ENCODE data around the gene BCL2L14.

DNA sequence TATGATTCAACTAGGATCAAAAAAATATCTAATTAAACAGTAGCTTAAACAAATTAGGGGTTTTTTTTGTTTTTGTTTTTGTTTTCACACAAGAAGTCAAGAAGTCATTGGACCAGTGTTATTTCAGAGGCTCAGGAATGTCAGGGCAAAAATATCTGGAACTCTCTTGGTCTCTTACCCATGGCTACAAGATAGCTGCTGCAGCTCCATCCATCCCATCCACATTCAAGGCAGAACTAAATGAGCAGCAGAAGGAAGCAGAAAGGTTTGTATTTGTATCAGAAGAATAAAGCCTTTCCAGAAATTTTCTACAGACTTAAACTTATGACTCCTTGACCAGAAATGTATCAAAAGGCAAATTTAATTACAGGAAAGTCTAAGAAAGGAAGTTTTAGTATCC lies 33.8 kb upstream of the BCL2L14 start:
- TF ChIP-seq, protein P1, sequence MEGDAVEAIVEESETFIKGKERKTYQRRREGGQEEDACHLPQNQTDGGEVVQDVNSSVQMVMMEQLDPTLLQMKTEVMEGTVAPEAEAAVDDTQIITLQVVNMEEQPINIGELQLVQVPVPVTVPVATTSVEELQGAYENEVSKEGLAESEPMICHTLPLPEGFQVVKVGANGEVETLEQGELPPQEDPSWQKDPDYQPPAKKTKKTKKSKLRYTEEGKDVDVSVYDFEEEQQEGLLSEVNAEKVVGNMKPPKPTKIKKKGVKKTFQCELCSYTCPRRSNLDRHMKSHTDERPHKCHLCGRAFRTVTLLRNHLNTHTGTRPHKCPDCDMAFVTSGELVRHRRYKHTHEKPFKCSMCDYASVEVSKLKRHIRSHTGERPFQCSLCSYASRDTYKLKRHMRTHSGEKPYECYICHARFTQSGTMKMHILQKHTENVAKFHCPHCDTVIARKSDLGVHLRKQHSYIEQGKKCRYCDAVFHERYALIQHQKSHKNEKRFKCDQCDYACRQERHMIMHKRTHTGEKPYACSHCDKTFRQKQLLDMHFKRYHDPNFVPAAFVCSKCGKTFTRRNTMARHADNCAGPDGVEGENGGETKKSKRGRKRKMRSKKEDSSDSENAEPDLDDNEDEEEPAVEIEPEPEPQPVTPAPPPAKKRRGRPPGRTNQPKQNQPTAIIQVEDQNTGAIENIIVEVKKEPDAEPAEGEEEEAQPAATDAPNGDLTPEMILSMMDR (IDR thresholded peaks at IDR 0.05) = no peak
- TF ChIP-seq TCF7L2 (IDR thresholded peaks at IDR 0.05; ENCODE audit: low read depth, low read length) (no peak), SIN3A (IDR thresholded peaks at IDR 0.05; ENCODE audit: borderline replicate concordance, insufficient read depth, low read depth, low read length) (no peak), POLR2AphosphoS5 (IDR thresholded peaks at IDR 0.05; ENCODE audit: low read depth, low read length) (no peak)
- TF ChIP-seq, protein P2, sequence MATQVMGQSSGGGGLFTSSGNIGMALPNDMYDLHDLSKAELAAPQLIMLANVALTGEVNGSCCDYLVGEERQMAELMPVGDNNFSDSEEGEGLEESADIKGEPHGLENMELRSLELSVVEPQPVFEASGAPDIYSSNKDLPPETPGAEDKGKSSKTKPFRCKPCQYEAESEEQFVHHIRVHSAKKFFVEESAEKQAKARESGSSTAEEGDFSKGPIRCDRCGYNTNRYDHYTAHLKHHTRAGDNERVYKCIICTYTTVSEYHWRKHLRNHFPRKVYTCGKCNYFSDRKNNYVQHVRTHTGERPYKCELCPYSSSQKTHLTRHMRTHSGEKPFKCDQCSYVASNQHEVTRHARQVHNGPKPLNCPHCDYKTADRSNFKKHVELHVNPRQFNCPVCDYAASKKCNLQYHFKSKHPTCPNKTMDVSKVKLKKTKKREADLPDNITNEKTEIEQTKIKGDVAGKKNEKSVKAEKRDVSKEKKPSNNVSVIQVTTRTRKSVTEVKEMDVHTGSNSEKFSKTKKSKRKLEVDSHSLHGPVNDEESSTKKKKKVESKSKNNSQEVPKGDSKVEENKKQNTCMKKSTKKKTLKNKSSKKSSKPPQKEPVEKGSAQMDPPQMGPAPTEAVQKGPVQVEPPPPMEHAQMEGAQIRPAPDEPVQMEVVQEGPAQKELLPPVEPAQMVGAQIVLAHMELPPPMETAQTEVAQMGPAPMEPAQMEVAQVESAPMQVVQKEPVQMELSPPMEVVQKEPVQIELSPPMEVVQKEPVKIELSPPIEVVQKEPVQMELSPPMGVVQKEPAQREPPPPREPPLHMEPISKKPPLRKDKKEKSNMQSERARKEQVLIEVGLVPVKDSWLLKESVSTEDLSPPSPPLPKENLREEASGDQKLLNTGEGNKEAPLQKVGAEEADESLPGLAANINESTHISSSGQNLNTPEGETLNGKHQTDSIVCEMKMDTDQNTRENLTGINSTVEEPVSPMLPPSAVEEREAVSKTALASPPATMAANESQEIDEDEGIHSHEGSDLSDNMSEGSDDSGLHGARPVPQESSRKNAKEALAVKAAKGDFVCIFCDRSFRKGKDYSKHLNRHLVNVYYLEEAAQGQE (IDR thresholded peaks at IDR 0.05; ENCODE audit: insufficient read depth in 1 of 2, low read depth in 2 of 2, low read length in 1 of 2) = no peak

Data from Panc1 (cell line).